HG02678 (cell line): ENCODE measurements around the gene MAN2B2.

Experiments used
- ATAC-seq: cut with Tn5 transposase; IDR thresholded peaks from one replicate; pipeline ENCODE4 v1.9.1; 2021; ENCODE audit warnings: mild to moderate bottlenecking, moderate library complexity; ENCODE audit not compliant: unreplicated experiment

The MAN2B2 gene

GRCh38 chr4:6546091-6546490, 28.9 kb upstream of the MAN2B2 start:
- no peak for ATAC-seq

GRCh38 chr4:6546681-6547447, 28.1 kb upstream of the MAN2B2 start:
- ATAC-seq = no peak

- ATAC-seq = no peak
Observed at GRCh38 chr4:6548201-6548881, 26.6 kb upstream of the MAN2B2 start.

GRCh38 chr4:6548882-6549230, 26.1 kb upstream of the MAN2B2 start:
- ATAC-seq = no peak

GRCh38 chr4:6549445-6549844, 25.5 kb upstream of the MAN2B2 start:
- ATAC-seq = no peak

- no peak for ATAC-seq
Observed at GRCh38 chr4:6549890-6550620, 24.9 kb upstream of the MAN2B2 start.

- ATAC-seq = no peak
Observed at GRCh38 chr4:6550821-6551220, 24.2 kb upstream of the MAN2B2 start.

GRCh38 chr4:6551660-6552059, 23.3 kb upstream of the MAN2B2 start:
- no peak for ATAC-seq

- ATAC-seq = no peak
Observed at GRCh38 chr4:6555519-6555918, 19.5 kb upstream of the MAN2B2 start.

- no peak for ATAC-seq
Observed at GRCh38 chr4:6556263-6556662, 18.7 kb upstream of the MAN2B2 start.

- ATAC-seq = no peak
Observed at GRCh38 chr4:6557185-6557584, 17.8 kb upstream of the MAN2B2 start.

- no peak for ATAC-seq
Observed at GRCh38 chr4:6557856-6558255, 17.1 kb upstream of the MAN2B2 start.

GRCh38 chr4:6560416-6561172, 14.4 kb upstream of the MAN2B2 start:
- ATAC-seq = no peak

GRCh38 chr4:6561173-6561516, 13.8 kb upstream of the MAN2B2 start:
- no peak for ATAC-seq

GRCh38 chr4:6561706-6562371, 13.2 kb upstream of the MAN2B2 start:
- ATAC-seq = no peak

- ATAC-seq = no peak
Observed at GRCh38 chr4:6562931-6563901, 11.8 kb upstream of the MAN2B2 start.

- no peak for ATAC-seq
Observed at GRCh38 chr4:6563935-6564645, 10.9 kb upstream of the MAN2B2 start.

- no peak for ATAC-seq
Observed at GRCh38 chr4:6565691-6566390, 9.1 kb upstream of the MAN2B2 start.
